ENCODE data around the gene SRA1. TPM values are rescaled to one million over a fixed set of nuclear protein-coding genes. Genes with fewer than 3 reads are reported as not detected.
A peak's percentile ranks its signal among the peaks of the same experiment; 100 is the strongest.

SRA1 gene
- total and polyA plus RNA-seq, 8 donors, result 1.8 to 51.0 (median 26.8) TPM; not detected in 1

- TF ChIP-seq EP300 (IDR thresholded peaks at IDR 0.05), result no peak
- TF ChIP-seq CTCF (IDR thresholded peaks at IDR 0.05), result no peak
- no peak for TF ChIP-seq POLR2A (IDR thresholded peaks at IDR 0.05)
- TF ChIP-seq POLR2AphosphoS5 (IDR thresholded peaks at IDR 0.05), result no peak
- Histone ChIP-seq H3K4me1 (peaks cover 17 to 61% (median 46%) of the 10 kb centered on the region in 4 donors), H3K36me3 (peaks cover 13 to 42% (median 32%) of the 10 kb centered on the region in 4 donors), H3K27ac (peak overlapping the region in 4 of 5 donors; percentile 92 to 98 (median 94)), H3K4me3 (peak overlapping the region; percentile 64 to 82 (median 74)), H3K9me3 (no peaks in the 10 kb centered on the region), H3K27me3 (no peaks in the 10 kb centered on the region)
- intact Hi-C loops (cut with DNase I; ENCODE audit: low total_unique reads), result no loop called here
- WGBS, 5 donors, result 1 to 5% (median 4%) methylated on average over 6 of the region's 6 CpGs
- peak in 1 of 2 donors; percentile 41 for DNase-seq
Observed at GRCh38 chr5:140556438-140556837, 835 bp downstream of the SRA1 start.

- Histone ChIP-seq H3K9me3 (no peaks in the 10 kb centered on the region), H3K36me3 (peaks cover 17 to 43% (median 32%) of the 10 kb centered on the region in 4 donors), H3K4me3 (peak overlapping the region; percentile 64 to 82 (median 74)), H3K27me3 (no peaks in the 10 kb centered on the region), H3K27ac (peak overlapping the region in 4 of 5 donors; percentile 92 to 98 (median 94)), H3K4me1 (peaks cover 17 to 66% (median 48%) of the 10 kb centered on the region in 4 donors)
- WGBS, 5 donors, result 52 to 82% (median 64%) methylated on average over 1 of the region's 1 CpG
- TF ChIP-seq POLR2A (IDR thresholded peaks at IDR 0.05) (no peak), EP300 (IDR thresholded peaks at IDR 0.05) (no peak), CTCF (IDR thresholded peaks at IDR 0.05) (no peak), POLR2AphosphoS5 (IDR thresholded peaks at IDR 0.05) (no peak)
- DNase-seq, result no peak
- intact Hi-C loops (cut with DNase I; ENCODE audit: low total_unique reads), result no loop called here
Observed at GRCh38 chr5:140555747-140556312, 1.4 kb downstream of the SRA1 start.

- Histone ChIP-seq H3K4me1 (peaks cover 29 to 79% (median 61%) of the 10 kb centered on the region in 4 donors), H3K9me3 (no peaks in the 10 kb centered on the region), H3K27me3 (no peaks in the 10 kb centered on the region), H3K36me3 (peaks cover 26 to 43% (median 33%) of the 10 kb centered on the region in 4 donors), H3K4me3 (no peak overlapping the region), H3K27ac (peak overlapping the region in 3 of 5 donors; percentile 94 to 98 (median 96))
- DNase-seq, result no peak
- intact Hi-C loops (cut with DNase I; ENCODE audit: low total_unique reads), result no loop called here
- no peak for TF ChIP-seq POLR2A (IDR thresholded peaks at IDR 0.05)
- TF ChIP-seq POLR2AphosphoS5 (IDR thresholded peaks at IDR 0.05), result no peak
- no peak for TF ChIP-seq CTCF (IDR thresholded peaks at IDR 0.05)
- TF ChIP-seq EP300 (IDR thresholded peaks at IDR 0.05), result no peak
- 42 to 57% (median 47%) methylated on average over 2 of the region's 2 CpGs for WGBS, 5 donors
Observed at GRCh38 chr5:140554454-140554853, 2.8 kb downstream of the SRA1 start.

DNA sequence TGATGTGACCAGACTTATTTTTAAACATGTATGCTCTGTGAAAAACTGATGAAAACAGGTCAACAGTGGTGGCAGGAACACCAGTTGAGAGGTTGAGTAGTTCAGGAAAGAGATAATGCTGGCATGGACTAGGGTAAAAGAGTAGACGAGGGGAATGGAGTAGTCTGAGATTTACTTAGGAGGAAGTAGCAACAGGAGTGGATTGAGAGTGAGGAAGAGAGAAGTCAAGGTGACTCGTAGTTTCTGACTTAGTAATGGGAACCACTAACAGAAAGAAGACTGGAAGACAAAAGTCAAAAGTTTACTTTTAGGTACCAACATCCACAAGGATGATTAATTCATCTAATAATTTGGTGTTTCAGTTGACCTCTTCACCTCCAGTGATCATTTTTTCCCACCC, 3.6 kb downstream of the SRA1 start:
- DNase-seq, result no peak
- Histone ChIP-seq H3K4me3 (no peak overlapping the region), H3K4me1 (peaks cover 37 to 87% (median 69%) of the 10 kb centered on the region in 4 donors), H3K27ac (peak overlapping the region in 4 of 5 donors; percentile 9 to 98 (median 95)), H3K27me3 (no peaks in the 10 kb centered on the region), H3K9me3 (no peaks in the 10 kb centered on the region), H3K36me3 (peaks cover 26 to 41% (median 31%) of the 10 kb centered on the region in 4 donors)
- intact Hi-C loops (cut with DNase I; ENCODE audit: low total_unique reads), result no loop called here
- 55 to 84% (median 60%) methylated on average over 2 of the region's 2 CpGs for WGBS, 5 donors
- no peak for TF ChIP-seq POLR2A (IDR thresholded peaks at IDR 0.05)

GRCh38 chr5:140551872-140552271, 5.4 kb downstream of the SRA1 start:
- H3K4me3 ChIP-seq, result no peak overlapping the region
- peak overlapping the region in 4 of 5 donors; percentile 30 to 99 (median 97) for H3K27ac ChIP-seq
- 81 to 89% (median 83%) methylated on average over 4 of the region's 4 CpGs for WGBS, 5 donors
- no peaks in the 10 kb centered on the region for H3K27me3 ChIP-seq
- H3K9me3 ChIP-seq, result no peaks in the 10 kb centered on the region
- TF ChIP-seq POLR2A (IDR thresholded peaks at IDR 0.05) (no peak), POLR2AphosphoS5 (IDR thresholded peaks at IDR 0.05) (no peak), CTCF (IDR thresholded peaks at IDR 0.05) (no peak), EP300 (IDR thresholded peaks at IDR 0.05) (no peak)
- H3K36me3 ChIP-seq, result peaks cover 26 to 36% (median 31%) of the 10 kb centered on the region in 4 donors
- intact Hi-C loops (cut with DNase I; ENCODE audit: low total_unique reads), result no loop called here
- peaks cover 49 to 93% (median 76%) of the 10 kb centered on the region in 4 donors for H3K4me1 ChIP-seq
- DNase-seq, result no peak
